H9 (cell line): ENCODE data around the gene WSB1. TPM values are rescaled to one million over a fixed set of nuclear protein-coding genes. Genes with fewer than 3 reads are reported as not detected.

Source experiments
- DNase-seq: peaks from one replicate; pipeline ENCODE4 v3.0.0-alpha.2; 2017
- H2AFZ ChIP-seq: one replicate; pipeline ENCODE4 v1.6.1; 2013; ENCODE audit warnings: mild to moderate bottlenecking, low read length, control low read depth, moderate library complexity
- H2AK5ac ChIP-seq: 2 replicates; pipeline ENCODE4 v1.6.1; 2013; ENCODE audit warnings: low read length, control low read depth, mixed read lengths; ENCODE audit not compliant: insufficient read length
- H2BK120ac ChIP-seq: one replicate; pipeline ENCODE4 v1.6.1; 2013; ENCODE audit warnings: low read depth, mild to moderate bottlenecking, low read length, control low read depth, inconsistent platforms; ENCODE audit not compliant: poor library complexity, severe bottlenecking
- H2BK12ac ChIP-seq: 2 replicates; pipeline ENCODE4 v1.6.1; 2013; ENCODE audit warnings: low read length, control low read depth, mixed read lengths, low read depth; ENCODE audit not compliant: insufficient read length
- H2BK15ac ChIP-seq: 2 replicates; pipeline ENCODE4 v1.6.1; 2013; ENCODE audit warnings: low read depth, low read length, control low read depth
- H2BK20ac ChIP-seq: one replicate; pipeline ENCODE4 v1.6.1; 2013; ENCODE audit warnings: low read depth, mild to moderate bottlenecking, low read length, control low read depth, inconsistent platforms; ENCODE audit not compliant: poor library complexity, severe bottlenecking
- H2BK5ac ChIP-seq: 2 replicates; pipeline ENCODE4 v1.6.1; 2013; ENCODE audit warnings: low read length, control low read depth, mixed read lengths; ENCODE audit not compliant: insufficient read length
- H3K14ac ChIP-seq: 2 replicates; pipeline ENCODE4 v1.6.1; 2013; ENCODE audit warnings: low read length, control low read depth; ENCODE audit not compliant: insufficient read depth
- H3K18ac ChIP-seq: 2 replicates; pipeline ENCODE4 v1.6.1; 2013; ENCODE audit warnings: low read depth, mild to moderate bottlenecking, mixed read lengths, low read length, control low read depth; ENCODE audit not compliant: insufficient read length
- H3K23ac ChIP-seq: 2 replicates; pipeline ENCODE4 v1.6.1; 2013; ENCODE audit warnings: low read length, control low read depth, mixed read lengths, low read depth; ENCODE audit not compliant: insufficient read length
- H3K23me2 ChIP-seq: 2 replicates; pipeline ENCODE4 v1.6.1; 2013; ENCODE audit warnings: low read depth, mild to moderate bottlenecking, mixed read lengths, low read length, control low read depth; ENCODE audit not compliant: insufficient read length, poor library complexity, severe bottlenecking
- H3K27ac ChIP-seq: 2 replicates; pipeline ENCODE4 v1.5.1; 2013; ENCODE audit warnings: low read length, control low read depth, mixed read lengths, low read depth; ENCODE audit not compliant: insufficient read length
- H3K27me3 ChIP-seq: 2 replicates; pipeline ENCODE4 v1.6.1; 2013; ENCODE audit warnings: low read length, control low read depth, inconsistent platforms; ENCODE audit not compliant: insufficient read depth
- H3K4ac ChIP-seq: 2 replicates; pipeline ENCODE4 v1.6.1; 2013; ENCODE audit warnings: low read depth, mild to moderate bottlenecking, control low read depth, inconsistent platforms, low read length, moderate library complexity
- H3K4me1 ChIP-seq: 2 replicates; pipeline ENCODE4 v1.6.1; 2013; ENCODE audit warnings: low read length, control low read depth, inconsistent platforms; ENCODE audit not compliant: insufficient read depth
- H3K4me2 ChIP-seq: 2 replicates; pipeline ENCODE4 v1.6.1; 2013; ENCODE audit warnings: low read length, control low read depth, mixed read lengths; ENCODE audit not compliant: insufficient read length, insufficient read depth
- H3K56ac ChIP-seq: 2 replicates; pipeline ENCODE4 v1.6.1; 2013; ENCODE audit warnings: low read depth, mild to moderate bottlenecking, mixed read lengths, low read length, control low read depth; ENCODE audit not compliant: insufficient read length
- H3K79me1 ChIP-seq: 2 replicates; pipeline ENCODE4 v1.6.1; 2013; ENCODE audit warnings: low read depth, mild to moderate bottlenecking, moderate library complexity, low read length, control low read depth, inconsistent platforms; ENCODE audit not compliant: insufficient read depth, poor library complexity, severe bottlenecking
- H3K79me2 ChIP-seq: 2 replicates; pipeline ENCODE4 v1.6.1; 2013; ENCODE audit warnings: low read length, control low read depth, inconsistent platforms; ENCODE audit not compliant: insufficient read depth
- H3K9ac ChIP-seq: 2 replicates; pipeline ENCODE4 v1.6.1; 2013; ENCODE audit warnings: low read length, control low read depth, mixed read lengths; ENCODE audit not compliant: insufficient read length; ENCODE audit errors: extremely low read depth
- H3K9me3 ChIP-seq: one replicate; pipeline ENCODE4 v1.6.1; 2013; ENCODE audit warnings: low read depth, low read length, inconsistent platforms; ENCODE audit not compliant: control insufficient read depth
- H3T11ph ChIP-seq: one replicate; pipeline ENCODE4 v1.6.1; 2013; ENCODE audit warnings: mild to moderate bottlenecking, low read length, control low read depth, inconsistent platforms
- H4K20me1 ChIP-seq: one replicate; pipeline ENCODE4 v1.6.1; 2013; ENCODE audit not compliant: control insufficient read depth, insufficient read length, insufficient read depth
- H4K5ac ChIP-seq: 2 replicates; pipeline ENCODE4 v1.6.1; 2013; ENCODE audit warnings: low read depth, mild to moderate bottlenecking, mixed read lengths, low read length, control low read depth; ENCODE audit not compliant: insufficient read length
- H4K8ac ChIP-seq: replicated peaks from 2 replicates; pipeline ENCODE4 v1.6.1; 2013; ENCODE audit warnings: low read length, control low read depth, mixed read lengths, low read depth; ENCODE audit not compliant: insufficient read length
- H4K91ac ChIP-seq: 2 replicates; pipeline ENCODE4 v1.6.1; 2013; ENCODE audit warnings: low read depth, mild to moderate bottlenecking, moderate library complexity, mixed read lengths, low read length, control low read depth; ENCODE audit not compliant: insufficient read length
- H3K27ac Mint-ChIP-seq, 3 experiments: 2 replicates in 2 of 3; 3 replicates in 1 of 3; pipeline ENCODE4 v1.8.0; 2020 to 2021; ENCODE audit warnings: mixed read lengths in 3 of 3, mild to moderate bottlenecking in 1 of 3, moderate library complexity in 1 of 3
- H3K27me3 Mint-ChIP-seq: 2 replicates; pipeline ENCODE4 v1.8.0; 2021; ENCODE audit warnings: low read depth, mild to moderate bottlenecking, moderate library complexity, mixed read lengths
- H3K36me3 Mint-ChIP-seq, 3 experiments: 2 replicates in 2 of 3; 3 replicates in 1 of 3; pipeline ENCODE4 v1.8.0; 2020 to 2021; ENCODE audit warnings: low read depth in 3 of 3, mixed read lengths in 3 of 3; ENCODE audit not compliant: insufficient read depth in 1 of 3
- H3K4me1 Mint-ChIP-seq, 2 experiments: 2 replicates each; pipeline ENCODE4 v1.8.0; 2020; ENCODE audit warnings: mixed read lengths in 2 of 2
- H3K4me3 Mint-ChIP-seq, 2 experiments: 2 replicates in 1 of 2; 3 replicates in 1 of 2; pipeline ENCODE4 v1.8.0; 2020 to 2021; ENCODE audit warnings: mild to moderate bottlenecking in 2 of 2, mixed read lengths in 2 of 2, moderate library complexity in 1 of 2
- H3K9me3 Mint-ChIP-seq, 2 experiments: 2 replicates in 1 of 2; 3 replicates in 1 of 2; pipeline ENCODE4 v1.8.0; 2020; ENCODE audit warnings: mild to moderate bottlenecking in 2 of 2, mixed read lengths in 2 of 2, moderate library complexity in 1 of 2
- WGBS: extraction: QIAGEN DNeasy Blood & Tissue Kit; methylation state at CpG from one replicate; pipeline ENCODE4 v1.1.7; 2013; ENCODE audit warnings: missing lambda C conversion rate, low lambda C conversion rate, mixed read lengths; ENCODE audit not compliant: insufficient read length; ENCODE audit errors: extremely low coverage; 5-methylcytosine and 5-hydroxymethylcytosine counted together
- total RNA-seq: library from RNA; stranded (reverse); gene quantifications from 2 replicates; pipeline ENCODE4 v1.2.1, GENCODE V29; 2021
- TF ChIP-seq, protein P1 (sequence below): fragments of 200-600 bp; sonication (generic); conservative IDR thresholded peaks from 3 replicates; pipeline ENCODE4 v1.8.0; 2021; ENCODE audit warnings: antibody characterized with exemption, mild to moderate bottlenecking

The WSB1 gene
- total RNA-seq, 1 experiment from 2014 or later = 187 TPM

DNA sequence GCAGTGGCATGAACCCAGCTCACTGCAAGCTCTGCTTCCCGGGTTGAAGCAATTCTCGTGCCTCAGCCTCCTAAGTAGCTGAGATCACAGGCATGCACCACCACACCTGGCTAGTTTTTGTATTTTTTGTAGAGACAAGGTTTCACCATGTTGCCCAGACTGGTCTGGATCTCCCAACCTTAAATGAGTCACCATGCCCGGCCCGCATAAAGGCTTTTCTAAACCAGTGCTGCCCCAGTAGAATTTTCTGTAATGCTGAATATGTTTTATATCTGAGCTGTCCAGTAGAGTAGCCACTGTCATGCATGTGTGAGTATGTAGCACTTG, 36.9 kb upstream of the WSB1 start:
- TF ChIP-seq, protein P1, sequence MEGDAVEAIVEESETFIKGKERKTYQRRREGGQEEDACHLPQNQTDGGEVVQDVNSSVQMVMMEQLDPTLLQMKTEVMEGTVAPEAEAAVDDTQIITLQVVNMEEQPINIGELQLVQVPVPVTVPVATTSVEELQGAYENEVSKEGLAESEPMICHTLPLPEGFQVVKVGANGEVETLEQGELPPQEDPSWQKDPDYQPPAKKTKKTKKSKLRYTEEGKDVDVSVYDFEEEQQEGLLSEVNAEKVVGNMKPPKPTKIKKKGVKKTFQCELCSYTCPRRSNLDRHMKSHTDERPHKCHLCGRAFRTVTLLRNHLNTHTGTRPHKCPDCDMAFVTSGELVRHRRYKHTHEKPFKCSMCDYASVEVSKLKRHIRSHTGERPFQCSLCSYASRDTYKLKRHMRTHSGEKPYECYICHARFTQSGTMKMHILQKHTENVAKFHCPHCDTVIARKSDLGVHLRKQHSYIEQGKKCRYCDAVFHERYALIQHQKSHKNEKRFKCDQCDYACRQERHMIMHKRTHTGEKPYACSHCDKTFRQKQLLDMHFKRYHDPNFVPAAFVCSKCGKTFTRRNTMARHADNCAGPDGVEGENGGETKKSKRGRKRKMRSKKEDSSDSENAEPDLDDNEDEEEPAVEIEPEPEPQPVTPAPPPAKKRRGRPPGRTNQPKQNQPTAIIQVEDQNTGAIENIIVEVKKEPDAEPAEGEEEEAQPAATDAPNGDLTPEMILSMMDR = no peak
- Histone ChIP-seq H3K23ac (no peak overlapping the region), H2AFZ (no peak overlapping the region), H2BK12ac (no peak overlapping the region), H4K20me1 (no peaks in the 10 kb centered on the region), H3K9ac (no peak overlapping the region), H2BK15ac (no peak overlapping the region), H3K18ac (no peak overlapping the region), H4K91ac (no peak overlapping the region), H3K9me3 (no peaks in the 10 kb centered on the region), H2AK5ac (no peak overlapping the region), H3K79me1 (no peaks in the 10 kb centered on the region), H4K8ac (no peak overlapping the region), H4K5ac (no peak overlapping the region), H2BK5ac (no peak overlapping the region), H3T11ph (no peak overlapping the region), H3K23me2 (peaks cover 2% of the 10 kb centered on the region), H2BK20ac (no peak overlapping the region), H3K4ac (no peak overlapping the region), H3K4me2 (no peak overlapping the region), H3K14ac (no peak overlapping the region), H3K56ac (no peak overlapping the region), H3K27me3 (no peaks in the 10 kb centered on the region), H3K79me2 (no peaks in the 10 kb centered on the region), H3K27ac (no peak overlapping the region), H2BK120ac (no peak overlapping the region), H3K4me1 (no peaks in the 10 kb centered on the region)
- Mint-ChIP-seq H3K4me3 (no peak overlapping the region), H3K36me3 (no peaks in the 10 kb centered on the region), H3K27ac (no peak overlapping the region), H3K9me3 (peaks cover 0 to 2% of the 10 kb centered on the region in 2 experiments; a peak in 3 of 5 replicates), H3K27me3 (peaks cover 11% of the 10 kb centered on the region), H3K4me1 (no peaks in the 10 kb centered on the region)
- DNase-seq = no peak
- WGBS = no CpG with 5 or more reads among the region's 4 CpGs
